H1 (cell line): ENCODE results near the gene MYOCOS. TPM values are rescaled to one million over a fixed set of nuclear protein-coding genes. Genes with fewer than 3 reads are reported as not detected.

ENCODE experiments used
- CTCF ChIA-PET: fragments of 300-600 bp; sonication (Branson Sonifier 250); formaldehyde crosslinking; loops from one replicate; lab custom pipeline; 2021; ENCODE audit not compliant: partially characterized antibody; lab: Charles Lee
- POLR2A ChIA-PET: fragments of 300-600 bp; sonication (Branson Sonifier 250); formaldehyde crosslinking; loops from one replicate; lab custom pipeline; 2021; ENCODE audit warnings: inconsistent platforms; ENCODE audit not compliant: partially characterized antibody; lab: Charles Lee
- DNase-seq, 2 experiments: peaks; one replicate each; pipeline versions ENCODE4 v3.0.0 to v3.0.0-alpha.2; 2010 to 2022; ENCODE audit warnings: low spot score in 2 of 2, low read depth in 1 of 2, mixed read lengths in 1 of 2
- FAIRE-seq: peaks from 2 replicates; lab custom pipeline; 2011; peaks lifted over from hg19 to GRCh38; lab: Jason Lieb, UNC
- H2AFZ ChIP-seq: 2 replicates; pipeline ENCODE4 v1.8.1; 2012; ENCODE audit warnings: low read length, inconsistent platforms
- H2AK5ac ChIP-seq: 2 replicates; pipeline ENCODE4 v1.6.1; 2013; ENCODE audit warnings: low read depth, low read length
- H2BK120ac ChIP-seq: replicated peaks from 2 replicates; pipeline ENCODE3; 2013; ENCODE audit warnings: low read depth, low read length, inconsistent platforms
- H2BK12ac ChIP-seq: 2 replicates; pipeline ENCODE4 v1.6.1; 2013; ENCODE audit warnings: low read depth, low read length
- H2BK15ac ChIP-seq: 2 replicates; pipeline ENCODE4 v1.6.1; 2013; ENCODE audit warnings: low read length
- H2BK20ac ChIP-seq: 2 replicates; pipeline ENCODE4 v1.6.1; 2013; ENCODE audit warnings: low read length
- H2BK5ac ChIP-seq: 2 replicates; pipeline ENCODE4 v1.6.1; 2013; ENCODE audit warnings: low read depth, low read length
- H3K14ac ChIP-seq: 2 replicates; pipeline ENCODE4 v1.6.1; 2013; ENCODE audit warnings: inconsistent platforms; ENCODE audit not compliant: insufficient read length
- H3K18ac ChIP-seq: 2 replicates; pipeline ENCODE4 v1.6.1; 2013; ENCODE audit warnings: low read length; ENCODE audit errors: extremely low read depth
- H3K23ac ChIP-seq: 2 replicates; pipeline ENCODE4 v1.6.1; 2013; ENCODE audit warnings: inconsistent platforms; ENCODE audit not compliant: insufficient read length
- H3K23me2 ChIP-seq: 2 replicates; pipeline ENCODE4 v1.6.1; 2013; ENCODE audit warnings: low read depth, low read length
- H3K27ac ChIP-seq: 2 replicates; pipeline ENCODE4 v1.6.1; 2011; ENCODE audit warnings: low read depth, low read length, inconsistent platforms
- H3K27me3 ChIP-seq, 4 experiments: replicated peaks in 1 of 4; 1 replicate in 1 of 4; 2 replicates in 3 of 4; pipeline versions ENCODE4 v1.6.1 to v1.8.1; 2011 to 2013; ENCODE audit warnings: low read length in 3 of 4, mild to moderate bottlenecking in 3 of 4, inconsistent platforms in 2 of 4, mixed read lengths in 2 of 4, moderate library complexity in 1 of 4; ENCODE audit not compliant: control insufficient read depth in 3 of 4, insufficient read depth in 3 of 4; ENCODE audit errors: extremely low read depth in 1 of 4
- H3K36me3 ChIP-seq, 4 experiments: 2 replicates each; pipeline versions ENCODE4 v1.6.1 to v1.8.1; 2011 to 2013; ENCODE audit warnings: mild to moderate bottlenecking in 4 of 4, low read length in 3 of 4, moderate library complexity in 2 of 4, control low read depth in 1 of 4, inconsistent platforms in 1 of 4; ENCODE audit not compliant: insufficient read depth in 4 of 4, control insufficient read depth in 2 of 4
- H3K4ac ChIP-seq: replicated peaks from 2 replicates; pipeline ENCODE3; 2013; ENCODE audit warnings: low read length, low read depth, mixed read lengths, inconsistent platforms; ENCODE audit not compliant: insufficient read length
- H3K4me1 ChIP-seq, 4 experiments: replicated peaks in 1 of 4; 1 replicate in 1 of 4; 2 replicates in 3 of 4; pipeline versions ENCODE4 v1.6.1 to v1.8.1; 2011 to 2013; ENCODE audit warnings: low read length in 3 of 4, inconsistent platforms in 2 of 4, mixed read lengths in 1 of 4; ENCODE audit not compliant: insufficient read depth in 4 of 4, control insufficient read depth in 3 of 4
- H3K4me2 ChIP-seq, 2 experiments: 2 replicates each; pipeline versions ENCODE4 v1.6.1 to v1.8.1; 2011 to 2013; ENCODE audit warnings: low read depth in 2 of 2, low read length in 2 of 2, control low read depth in 1 of 2, inconsistent platforms in 1 of 2, mild to moderate bottlenecking in 1 of 2; ENCODE audit not compliant: insufficient read depth in 1 of 2
- H3K4me3 ChIP-seq, 4 experiments: fragments of 200-600, 300-600 bp in 1 of 4; sonication (generic), shearing (Covaris generic), sonication (Bioruptor Twin) in 1 of 4; 2 replicates each; pipeline versions ENCODE4 v1.5.1 to v1.8.1; 2011 to 2016; ENCODE audit warnings: low read length in 4 of 4, low read depth in 3 of 4, control low read depth in 2 of 4, inconsistent platforms in 2 of 4, mild to moderate bottlenecking in 2 of 4, mixed read lengths in 1 of 4, moderate library complexity in 1 of 4; ENCODE audit not compliant: insufficient read depth in 2 of 4; ENCODE audit errors: extremely low read depth in 1 of 4
- H3K56ac ChIP-seq: replicated peaks from 2 replicates; pipeline ENCODE3; 2013; ENCODE audit warnings: low read depth, mild to moderate bottlenecking, mixed read lengths, low read length, inconsistent platforms; ENCODE audit not compliant: insufficient read length
- H3K79me1 ChIP-seq: 2 replicates; pipeline ENCODE4 v1.6.1; 2013; ENCODE audit warnings: low read depth, low read length, control low read depth
- H3K79me2 ChIP-seq, 2 experiments: 2 replicates each; pipeline versions ENCODE4 v1.6.1 to v1.8.1; 2012 to 2013; ENCODE audit warnings: low read length in 2 of 2, mild to moderate bottlenecking in 2 of 2, inconsistent platforms in 1 of 2; ENCODE audit not compliant: insufficient read depth in 2 of 2, control insufficient read depth in 1 of 2
- H3K9ac ChIP-seq, 4 experiments: replicated peaks in 1 of 4; 1 replicate in 1 of 4; 2 replicates in 3 of 4; pipeline versions ENCODE4 v1.6.1 to v1.8.1; 2011 to 2013; ENCODE audit warnings: low read depth in 3 of 4, low read length in 3 of 4, control low read depth in 2 of 4, mild to moderate bottlenecking in 2 of 4, moderate library complexity in 2 of 4, inconsistent platforms in 1 of 4; ENCODE audit errors: extremely low read depth in 1 of 4
- H3K9me3 ChIP-seq, 2 experiments: 2 replicates each; pipeline versions ENCODE4 v1.6.1 to v1.8.1; 2012 to 2013; ENCODE audit warnings: mild to moderate bottlenecking in 2 of 2, moderate library complexity in 2 of 2, control low read depth in 1 of 2, inconsistent platforms in 1 of 2, low read depth in 1 of 2, low read length in 1 of 2, mixed read lengths in 1 of 2; ENCODE audit not compliant: insufficient read depth in 2 of 2
- H4K20me1 ChIP-seq, 2 experiments: replicated peaks in 1 of 2; 2 replicates each; pipeline versions ENCODE3 to v1.8.1; 2011 to 2013; ENCODE audit warnings: inconsistent platforms in 2 of 2, low read length in 2 of 2, mild to moderate bottlenecking in 1 of 2; ENCODE audit not compliant: insufficient read depth in 2 of 2, control insufficient read depth in 1 of 2
- H4K5ac ChIP-seq: 2 replicates; pipeline ENCODE4 v1.6.1; 2013; ENCODE audit warnings: low read length, low read depth, mixed read lengths, inconsistent platforms; ENCODE audit not compliant: insufficient read length
- H4K8ac ChIP-seq: 2 replicates; pipeline ENCODE4 v1.8.0; 2013; ENCODE audit warnings: mild to moderate bottlenecking, moderate library complexity, low read length, inconsistent platforms; ENCODE audit not compliant: insufficient read depth; ENCODE audit errors: extremely low read depth
- H4K91ac ChIP-seq: replicated peaks from 2 replicates; pipeline ENCODE3; 2013; ENCODE audit warnings: low read length, mixed read lengths, inconsistent platforms; ENCODE audit not compliant: insufficient read length
- CTCF ChIP-seq, 3 experiments: IDR thresholded peaks; 1 replicate in 2 of 3; 2 replicates in 1 of 3; pipeline versions ENCODE4 v1.5.1 to v1.6.1; 2011; ENCODE audit warnings: low read length in 3 of 3, mild to moderate bottlenecking in 3 of 3, inconsistent platforms in 2 of 3, low read depth in 1 of 3, moderate library complexity in 1 of 3; ENCODE audit not compliant: insufficient read depth in 1 of 3; ENCODE audit errors: control extremely low read depth in 1 of 3
- EP300 ChIP-seq, 2 experiments: IDR thresholded peaks; 1 replicate in 1 of 2; 2 replicates in 1 of 2; pipeline ENCODE4 v1.6.1; 2011 to 2012; ENCODE audit warnings: low read depth in 2 of 2, low read length in 2 of 2, mild to moderate bottlenecking in 2 of 2, borderline replicate concordance in 1 of 2, inconsistent platforms in 1 of 2, moderate library complexity in 1 of 2
- GABPA ChIP-seq: IDR thresholded peaks from 2 replicates; pipeline ENCODE4 v1.6.1; 2011; ENCODE audit warnings: mild to moderate bottlenecking, low read length, moderate library complexity, borderline replicate concordance; ENCODE audit not compliant: insufficient read depth
- PHF8 ChIP-seq: fragments of 200-600 bp; sonication (generic); conservative IDR thresholded peaks from 2 replicates; pipeline ENCODE4 v1.7.1; 2012; ENCODE audit warnings: low read depth, mild to moderate bottlenecking, inconsistent platforms, low read length, moderate library complexity
- POLR2A ChIP-seq, 2 experiments: IDR thresholded peaks; 1 replicate in 1 of 2; 2 replicates in 1 of 2; pipeline ENCODE4 v1.6.1; 2011; ENCODE audit warnings: low read depth in 2 of 2, low read length in 2 of 2, mild to moderate bottlenecking in 2 of 2; ENCODE audit errors: control extremely low read depth in 1 of 2
- RXRA ChIP-seq: IDR thresholded peaks from 2 replicates; pipeline ENCODE4 v1.6.1; 2011; ENCODE audit warnings: low read depth, mild to moderate bottlenecking, low read length, moderate library complexity; ENCODE audit not compliant: insufficient read depth
- SAP30 ChIP-seq: fragments of 300-600 bp; sonication (generic); IDR thresholded peaks from 2 replicates; pipeline ENCODE4 v1.7.1; 2012; ENCODE audit warnings: low read length, moderate library complexity, mild to moderate bottlenecking, inconsistent platforms; ENCODE audit not compliant: insufficient read depth, insufficient replicate concordance
- TAF1 ChIP-seq: IDR thresholded peaks from 2 replicates; pipeline ENCODE4 v1.6.1; 2011; ENCODE audit warnings: mild to moderate bottlenecking, low read depth, low read length
- WGBS, 2 experiments: shearing (Covaris generic) in 1 of 2; methylation state at CpG; one replicate each; pipeline versions ENCODE4 v1.1.6 to v1.1.7; 2013 to 2015; ENCODE audit warnings: low lambda C conversion rate in 2 of 2, mixed read lengths in 2 of 2, inconsistent platforms in 1 of 2, low coverage in 1 of 2, missing lambda C conversion rate in 1 of 2; ENCODE audit not compliant: insufficient replicate concordance in 2 of 2, insufficient coverage in 1 of 2, insufficient read length in 1 of 2; ENCODE audit errors: extremely low coverage in 1 of 2, missing lambda C conversion rate in 1 of 2; 5-methylcytosine and 5-hydroxymethylcytosine counted together
- polyA plus RNA-seq, 7 experiments: library from polyadenylated mRNA; depleted of rRNA in 3 of 7; stranded (reverse) in 5 of 7; unstranded in 2 of 7; fragments of >200 nt in 5 of 7; fragments of 200-250 nt in 2 of 7; gene quantifications; 1 replicate in 5 of 7; 2 replicates in 1 of 7; 4 replicates in 1 of 7; pipeline versions ENCODE4 v1.2.1 to v1.2.3, GENCODE V29; 2011 to 2013; ENCODE audit warnings: missing spikeins in 2 of 7, mixed read lengths in 2 of 7
- total RNA-seq: library from RNA; stranded (reverse); fragmentation: NEBNext Ultra II Directional; extraction: Animal tissue kit (Norgen Biotek cat#: 25700); gene quantifications from 2 replicates; pipeline ENCODE4 v1.2.1, GENCODE V29; 2021

MYOCOS gene
- total and polyA plus RNA-seq, 2 of the 8 experiments (the other 6 are each of a cell fraction or from before 2014, with no cell fraction given) = not detected

GRCh38 chr1:171652234-171652822, 30.3 kb downstream of the MYOCOS start, which contains the start of gene MYOC:
TSS of gene MYOC (minus strand) at chr1:171652688. CDS start at chr1:171652611, 77 bp downstream.
- Histone ChIP-seq H3K14ac (no peak within 1 kb of the TSS), H4K8ac (peak within 1 kb of the TSS; percentile 28; the same call in 1 of the 2 replicates), H3K4ac (no peak within 1 kb of the TSS), H3K27ac (no peak within 1 kb of the TSS), H4K20me1 (no peaks in the 10 kb centered on the region), H3K56ac (no peak within 1 kb of the TSS), H3K4me1 (peaks cover 0 to 5% (median 0%) of the 10 kb centered on the region in 4 experiments; a peak in 1 of 7 replicates), H2AK5ac (no peak within 1 kb of the TSS), H3K23me2 (no peaks in the 10 kb centered on the region), H2BK5ac (no peak within 1 kb of the TSS), H3K18ac (no peak within 1 kb of the TSS), H2BK15ac (no peak within 1 kb of the TSS), H3K23ac (no peak within 1 kb of the TSS), H3K79me2 (no peaks in the 10 kb centered on the region), H3K79me1 (no peaks in the 10 kb centered on the region), H3K4me3 (no peak within 1 kb of the TSS), H2AFZ (no peak within 1 kb of the TSS; the same call in 1 of the 2 replicates), H3K36me3 (no peaks in the 10 kb centered on the region), H2BK12ac (no peak within 1 kb of the TSS), H3K4me2 (no peak within 1 kb of the TSS), H2BK120ac (no peak within 1 kb of the TSS), H4K5ac (no peak within 1 kb of the TSS), H3K9me3 (no peaks in the 10 kb centered on the region), H3K27me3 (no peaks in the 10 kb centered on the region), H4K91ac (no peak within 1 kb of the TSS), H3K9ac (no peak within 1 kb of the TSS), H2BK20ac (no peak within 1 kb of the TSS)
- WGBS, 2 experiments = 87% methylated on average over 8 of the region's 8 CpGs; no CpG with 5 or more reads in 1 of the 2 experiments
- POLR2A ChIA-PET = no interaction called here
- DNase-seq (no peak), FAIRE-seq (no peak)
- TF ChIP-seq SAP30 (no peak), EP300 (IDR thresholded peaks at IDR 0.05; ENCODE audit: borderline replicate concordance in 1 of 2, low read depth in 2 of 2, low read length in 2 of 2) (no peak), POLR2A (IDR thresholded peaks at IDR 0.05; ENCODE audit: control extremely low read depth in 1 of 2, low read depth in 2 of 2, low read length in 2 of 2) (no peak), GABPA (no peak), PHF8 (no peak), CTCF (IDR thresholded peaks at IDR 0.05; ENCODE audit: control extremely low read depth in 1 of 3, insufficient read depth in 1 of 3, low read depth in 1 of 3, low read length in 3 of 3) (no peak), RXRA (no peak), TAF1 (no peak)
- CTCF ChIA-PET = interaction anchor here (0.6 to 1.5 kb wide), 7 partner anchors 9 to 236 kb away, joined by 3 to 6 read pairs (median 4); partner anchors contain the start of gene VAMP4
